ENCODE results near the gene HEXD.
"Not testable (repeated sequence)": the region's sequence is repeated elsewhere in the genome, so short reads cannot be mapped to it uniquely, and the experiment has no call there.

HEXD gene

DNA sequence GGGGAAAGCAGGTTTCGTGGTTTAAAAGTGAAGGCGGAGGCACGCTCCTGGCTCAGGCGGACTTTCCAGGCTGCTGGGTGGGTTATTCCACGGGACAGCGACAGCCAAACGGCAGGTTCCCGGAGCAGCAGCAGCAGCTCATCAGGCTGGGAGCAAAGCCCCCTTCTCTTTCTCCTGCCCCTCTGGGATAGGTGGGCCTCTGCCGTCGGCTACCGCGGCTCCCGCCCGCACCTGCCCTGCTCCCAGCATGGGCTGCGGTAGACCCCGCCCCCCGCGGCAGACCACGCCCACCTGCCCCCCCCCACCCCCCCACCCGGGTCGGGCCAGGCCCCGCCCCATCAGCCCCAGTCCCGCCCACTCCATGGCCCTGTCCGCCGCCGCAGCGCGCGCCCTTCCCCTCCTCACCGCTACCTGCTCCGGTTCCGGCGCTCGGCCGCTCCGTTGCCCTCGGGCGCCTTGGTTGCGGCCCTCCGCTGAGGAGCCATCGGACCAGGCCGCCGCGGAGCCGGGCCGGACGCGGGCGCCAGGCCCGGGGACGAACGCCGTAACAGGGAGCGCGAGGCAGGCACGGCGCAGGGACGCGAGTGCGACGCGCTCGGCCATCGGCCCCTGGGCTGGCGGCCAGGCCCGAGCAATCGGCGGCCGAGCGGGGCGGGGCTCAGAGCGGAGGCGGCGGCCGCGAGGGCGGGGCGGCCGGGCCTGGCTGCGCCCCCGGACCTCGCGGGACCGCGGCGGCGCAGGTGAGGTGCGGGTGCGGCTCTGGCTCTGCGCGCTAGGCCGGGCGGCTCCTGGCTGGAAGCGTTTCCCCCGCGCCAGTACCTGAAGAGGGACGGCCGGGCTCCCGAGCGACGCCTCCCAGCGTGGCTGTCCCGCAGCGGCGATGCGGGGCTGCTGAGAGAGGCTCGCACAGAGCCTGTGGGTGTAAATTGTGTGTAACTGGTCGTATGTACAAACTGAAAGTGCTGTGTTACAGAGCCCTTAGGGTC is at the start of gene HEXD, which contains the start of gene OGFOD3:
TSS of gene HEXD (plus strand) at position 347 of the 986 bp plus-strand sequence. CDS start 1,453 bp downstream, outside the sequence.
TSS of gene OGFOD3 (minus strand) at position 586 of the 986 bp plus-strand sequence. CDS start at position 485, 101 bp downstream.
- peak; percentile 89 to 93 (median 91) for DNase-seq

DNA sequence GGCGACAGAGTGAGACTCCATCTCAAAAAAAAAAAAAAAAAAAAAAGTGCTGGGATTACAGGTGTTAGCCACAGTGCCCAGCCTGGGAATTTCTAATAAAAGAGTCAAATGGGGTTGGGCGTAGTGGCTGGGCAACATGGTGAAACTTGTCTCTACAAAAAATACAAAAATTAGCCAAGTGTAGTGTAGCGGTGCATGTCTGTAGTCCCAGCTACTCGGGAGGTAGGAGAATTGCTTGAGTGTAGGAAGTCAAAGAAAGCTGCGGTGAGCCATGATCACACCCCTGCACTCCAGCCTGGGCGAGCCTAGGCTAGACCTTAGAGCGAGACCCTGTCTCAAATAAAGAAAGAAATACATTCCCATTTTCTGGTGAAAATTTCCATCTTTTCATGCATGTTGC is 48.9 kb upstream of the HEXD start:
- DNase-seq, result no peak

DNA sequence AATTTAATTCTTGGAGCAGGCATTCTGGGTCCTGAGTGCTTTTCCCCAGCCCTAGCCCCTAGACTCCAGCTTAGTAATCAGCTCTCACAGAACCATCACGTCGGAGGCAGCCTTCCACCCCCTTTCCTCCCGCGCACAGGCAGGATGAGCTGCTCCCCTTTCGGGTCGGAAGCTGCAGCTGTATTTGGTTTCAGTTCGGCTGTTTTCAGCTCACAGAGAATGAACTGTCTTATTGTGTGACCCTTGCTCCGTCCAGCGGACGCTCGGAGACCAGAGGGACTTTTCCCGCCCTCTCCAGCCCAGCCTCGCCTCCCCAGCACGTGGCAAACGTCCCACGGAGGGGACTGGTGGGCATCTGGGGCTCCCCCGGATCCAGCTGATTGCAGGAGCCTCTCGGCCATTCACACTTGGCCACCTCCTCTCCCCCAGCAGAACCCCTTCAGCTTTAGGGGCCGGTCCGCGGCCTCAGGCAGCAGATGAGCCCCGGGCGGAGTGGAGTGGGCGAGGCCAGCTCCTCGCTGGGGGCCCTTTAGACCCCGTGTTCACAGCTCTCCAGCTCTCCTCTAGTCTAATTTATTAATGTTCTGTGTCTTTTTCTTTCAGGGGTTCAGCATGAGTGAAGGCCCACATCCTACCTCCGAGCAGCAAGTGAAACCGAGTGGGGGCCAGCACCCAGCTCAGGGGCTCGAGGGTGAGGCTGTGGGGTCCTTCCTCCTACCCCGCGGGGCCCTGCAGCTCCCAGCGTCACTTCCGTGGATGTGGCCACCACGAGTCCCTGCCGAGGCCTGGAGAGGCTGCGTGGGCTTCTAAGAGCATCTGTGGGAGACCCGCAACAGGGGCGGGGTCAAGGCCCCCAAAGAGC is 47.4 kb upstream of the HEXD start:
- DNase-seq, result no peak

DNA sequence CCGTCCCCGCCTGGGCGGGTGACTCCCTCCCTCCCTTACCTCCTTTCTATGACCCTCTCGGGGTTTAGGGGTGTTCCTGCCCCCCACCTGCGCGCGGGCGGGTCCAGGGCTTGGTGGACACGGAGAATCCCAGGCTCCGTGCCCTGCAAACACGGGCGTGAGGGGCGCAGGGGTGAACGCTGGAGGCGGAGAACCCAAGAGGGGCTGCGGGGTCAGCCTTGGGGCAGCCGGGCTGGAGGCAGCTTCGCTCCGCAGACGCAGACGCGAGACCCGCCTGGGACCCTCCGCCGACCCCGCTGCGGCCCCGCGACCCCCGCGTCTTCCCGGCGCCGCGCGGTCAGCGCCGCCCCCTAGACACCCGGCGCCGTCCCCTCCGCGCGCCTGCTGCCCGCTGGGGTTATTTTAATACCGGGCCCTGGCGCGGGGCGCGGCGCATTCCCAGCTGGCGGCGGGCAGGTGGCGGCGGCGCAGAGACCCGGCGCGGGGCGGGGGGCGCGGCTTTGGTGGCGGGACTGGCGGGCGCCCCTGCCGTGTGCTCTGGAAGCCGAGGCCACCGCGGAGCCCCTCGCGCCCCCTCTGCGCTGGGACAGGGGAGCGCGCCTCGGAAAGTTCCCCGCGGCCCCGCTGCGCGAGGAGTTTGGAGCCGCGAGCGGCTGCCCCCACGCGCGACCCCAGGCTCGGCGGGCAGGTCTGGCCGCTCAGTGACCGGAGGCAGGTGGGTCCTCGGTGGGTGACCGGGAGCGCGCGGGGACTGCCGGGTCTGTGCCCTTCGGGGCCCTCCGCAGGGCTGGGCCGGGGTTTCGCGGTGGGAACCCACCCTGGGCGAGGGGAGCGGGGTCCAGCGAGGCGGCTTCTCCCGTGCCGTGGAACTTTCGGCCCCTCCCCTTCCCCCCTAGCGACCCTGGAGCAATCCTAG is 46.6 kb upstream of the HEXD start, which contains the start of gene UTS2R:
TSS of gene UTS2R (plus strand) at position 433 of the 916 bp plus-strand sequence. CDS start 2,560 bp downstream, outside the sequence.
- DNase-seq, result peak in 2 of 3 experiments; percentile 54 to 67

DNA sequence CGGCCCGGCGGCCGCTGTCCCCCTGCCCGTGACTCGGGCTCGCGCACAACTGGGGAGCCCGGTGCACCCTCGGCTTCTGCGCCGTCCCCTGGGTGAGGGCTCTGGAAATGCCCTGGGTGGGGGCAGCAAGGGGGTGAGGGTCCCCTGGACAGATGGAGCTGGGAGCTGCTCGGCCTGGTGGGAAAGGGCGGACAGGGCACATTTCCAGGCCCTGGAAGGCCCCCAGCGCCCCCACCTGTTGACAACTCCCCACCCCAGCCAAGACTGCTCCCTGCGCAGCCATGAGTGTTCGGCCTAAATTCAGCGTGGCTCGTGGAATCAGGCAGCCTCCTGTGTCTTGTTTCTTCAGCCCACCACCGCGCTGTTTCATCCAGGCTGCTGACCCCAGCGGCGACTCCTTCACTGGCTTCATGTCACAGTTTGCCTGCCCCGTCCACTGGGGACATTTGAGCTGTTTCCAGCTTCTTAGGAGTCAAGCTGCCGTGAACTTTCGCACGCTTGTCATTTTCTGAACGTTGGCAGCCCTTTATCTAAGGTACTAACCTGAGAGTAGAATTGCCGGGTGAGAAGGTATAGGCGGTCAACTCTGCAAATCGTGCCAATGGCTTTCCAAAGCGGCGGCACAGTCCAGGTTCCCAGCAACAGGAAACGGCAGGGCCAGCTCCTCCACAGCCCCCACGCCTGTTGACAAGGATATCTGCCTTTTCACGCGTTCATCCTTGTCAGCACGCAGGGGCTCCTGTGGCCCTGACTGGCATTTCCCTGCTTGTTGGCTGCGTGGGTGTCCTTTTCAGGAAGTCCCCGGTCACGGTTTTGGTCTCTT is 45.7 kb upstream of the HEXD start:
- DNase-seq, result no peak

DNA sequence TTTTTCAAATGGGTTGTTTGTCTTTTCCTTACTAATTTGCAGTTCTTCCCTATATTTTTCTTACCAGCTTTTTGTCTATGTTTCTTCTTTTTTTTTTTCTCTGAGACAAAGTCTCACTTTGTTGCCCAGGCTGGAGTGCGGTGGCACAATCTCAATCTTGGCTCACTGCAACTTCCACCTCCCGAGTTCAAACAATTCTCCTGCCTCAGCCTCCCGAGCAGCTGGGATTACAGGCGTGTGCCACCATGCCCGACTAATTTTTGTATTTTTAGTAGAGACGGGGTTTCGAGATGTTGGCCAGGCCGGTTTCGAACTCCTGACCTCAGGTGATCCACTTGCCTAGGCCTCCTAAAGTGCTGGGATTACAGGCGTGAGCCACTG is 45.1 kb upstream of the HEXD start:
- not testable (repeated sequence) for DNase-seq

DNA sequence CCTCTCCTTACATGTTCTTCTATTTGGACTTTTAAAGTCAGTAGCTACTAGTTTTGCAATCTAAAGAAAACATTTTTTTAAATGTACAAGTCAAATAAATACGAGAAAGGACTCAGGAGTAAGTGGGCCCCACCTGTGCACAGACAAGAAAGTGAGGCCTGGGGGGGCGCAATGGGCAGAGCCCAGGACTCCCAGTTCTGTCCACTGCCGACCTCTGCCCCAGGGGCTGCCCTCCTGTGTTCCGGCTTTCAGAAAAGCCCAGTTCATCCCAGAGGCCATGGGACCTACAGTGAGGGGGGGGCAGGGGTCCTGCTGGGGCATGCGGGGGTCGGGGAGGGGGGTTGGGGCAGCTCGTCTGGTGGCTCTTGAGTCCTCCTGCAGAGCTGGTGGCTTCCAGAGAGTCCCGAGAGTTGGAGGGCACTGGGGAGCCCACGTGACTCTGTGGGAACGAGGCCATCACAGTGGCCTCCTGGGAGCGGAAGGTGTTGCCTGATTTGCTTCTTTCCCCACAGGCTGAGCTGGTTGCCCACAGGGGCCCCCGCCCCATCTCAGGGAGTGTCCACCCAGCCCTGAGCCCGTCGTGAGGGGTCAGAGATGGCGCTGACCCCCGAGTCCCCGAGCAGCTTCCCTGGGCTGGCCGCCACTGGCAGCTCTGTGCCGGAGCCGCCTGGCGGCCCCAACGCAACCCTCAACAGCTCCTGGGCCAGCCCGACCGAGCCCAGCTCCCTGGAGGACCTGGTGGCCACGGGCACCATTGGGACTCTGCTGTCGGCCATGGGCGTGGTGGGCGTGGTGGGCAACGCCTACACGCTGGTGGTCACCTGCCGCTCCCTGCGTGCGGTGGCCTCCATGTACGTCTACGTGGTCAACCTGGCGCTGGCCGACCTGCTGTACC is 44.2 kb upstream of the HEXD start:
- no peak for DNase-seq

DNA sequence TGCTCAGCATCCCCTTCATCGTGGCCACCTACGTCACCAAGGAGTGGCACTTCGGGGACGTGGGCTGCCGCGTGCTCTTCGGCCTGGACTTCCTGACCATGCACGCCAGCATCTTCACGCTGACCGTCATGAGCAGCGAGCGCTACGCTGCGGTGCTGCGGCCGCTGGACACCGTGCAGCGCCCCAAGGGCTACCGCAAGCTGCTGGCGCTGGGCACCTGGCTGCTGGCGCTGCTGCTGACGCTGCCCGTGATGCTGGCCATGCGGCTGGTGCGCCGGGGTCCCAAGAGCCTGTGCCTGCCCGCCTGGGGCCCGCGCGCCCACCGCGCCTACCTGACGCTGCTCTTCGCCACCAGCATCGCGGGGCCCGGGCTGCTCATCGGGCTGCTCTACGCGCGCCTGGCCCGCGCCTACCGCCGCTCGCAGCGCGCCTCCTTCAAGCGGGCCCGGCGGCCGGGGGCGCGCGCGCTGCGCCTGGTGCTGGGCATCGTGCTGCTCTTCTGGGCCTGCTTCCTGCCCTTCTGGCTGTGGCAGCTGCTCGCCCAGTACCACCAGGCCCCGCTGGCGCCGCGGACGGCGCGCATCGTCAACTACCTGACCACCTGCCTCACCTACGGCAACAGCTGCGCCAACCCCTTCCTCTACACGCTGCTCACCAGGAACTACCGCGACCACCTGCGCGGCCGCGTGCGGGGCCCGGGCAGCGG is 43.4 kb upstream of the HEXD start:
- no peak for DNase-seq

DNA sequence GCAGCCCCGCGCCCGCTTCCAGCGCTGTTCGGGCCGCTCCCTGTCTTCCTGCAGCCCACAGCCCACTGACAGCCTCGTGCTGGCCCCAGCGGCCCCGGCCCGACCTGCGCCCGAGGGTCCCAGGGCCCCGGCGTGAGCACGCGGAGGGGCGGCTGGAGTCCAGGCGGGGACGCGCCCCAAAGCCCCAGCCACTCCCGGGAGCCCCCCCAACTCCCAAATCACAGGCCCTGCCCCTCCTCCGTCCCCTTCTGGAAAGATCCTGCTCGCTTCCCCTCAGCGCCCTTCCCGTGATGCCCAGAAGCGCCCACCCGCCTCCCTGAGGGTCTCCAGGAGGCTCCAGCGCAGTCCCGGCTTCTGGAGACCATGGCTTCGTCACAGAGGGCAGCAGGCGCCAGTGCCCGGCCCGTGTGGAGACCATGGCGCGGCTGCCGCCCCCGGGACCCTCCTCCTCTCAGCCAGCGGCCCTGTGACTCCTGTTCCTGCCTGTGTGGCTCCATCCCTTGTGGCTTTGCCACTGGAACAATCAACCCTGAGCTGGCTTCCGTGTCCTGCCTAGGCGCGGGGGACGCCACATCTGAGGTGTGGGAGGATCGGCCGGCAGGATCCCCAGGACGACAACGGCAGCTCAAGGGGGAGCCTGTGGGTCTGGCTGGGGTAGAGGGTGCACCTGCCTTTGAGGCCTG is 42.6 kb upstream of the HEXD start:
- DNase-seq, result no peak

DNA sequence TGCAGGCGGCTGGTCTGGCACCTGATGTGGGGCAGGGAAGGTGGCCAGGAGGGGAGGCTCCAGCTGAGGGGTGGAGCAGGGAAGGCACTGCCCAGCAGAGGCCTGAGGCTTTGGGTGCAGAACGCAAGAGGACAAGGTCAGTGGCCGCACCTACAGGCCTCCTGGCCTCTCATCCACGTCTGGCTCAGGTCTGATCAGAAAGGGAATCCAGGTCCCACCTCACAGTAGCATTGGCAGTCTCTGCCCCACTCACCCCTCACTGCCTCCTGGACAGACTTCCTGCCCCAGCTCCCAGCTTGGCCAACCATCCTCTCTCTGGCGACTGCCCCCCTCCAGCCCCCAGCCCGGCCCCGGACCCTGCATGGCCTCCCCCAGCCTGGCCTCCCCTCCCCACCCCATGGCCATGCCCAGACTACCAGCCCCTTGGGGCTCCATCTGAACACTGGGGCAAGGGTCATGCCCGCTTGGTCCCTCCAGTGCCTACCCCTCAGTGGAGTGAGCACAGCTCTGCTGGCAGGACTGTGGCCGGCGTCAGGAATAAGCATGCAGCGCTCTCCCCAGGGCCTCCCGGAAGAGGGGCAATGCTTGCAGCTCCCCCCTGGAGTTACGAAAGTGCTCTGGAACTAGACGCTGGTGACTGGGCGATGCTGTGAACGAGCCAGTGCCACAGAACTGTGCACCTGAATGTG is 42.0 kb upstream of the HEXD start:
- DNase-seq, result no peak

DNA sequence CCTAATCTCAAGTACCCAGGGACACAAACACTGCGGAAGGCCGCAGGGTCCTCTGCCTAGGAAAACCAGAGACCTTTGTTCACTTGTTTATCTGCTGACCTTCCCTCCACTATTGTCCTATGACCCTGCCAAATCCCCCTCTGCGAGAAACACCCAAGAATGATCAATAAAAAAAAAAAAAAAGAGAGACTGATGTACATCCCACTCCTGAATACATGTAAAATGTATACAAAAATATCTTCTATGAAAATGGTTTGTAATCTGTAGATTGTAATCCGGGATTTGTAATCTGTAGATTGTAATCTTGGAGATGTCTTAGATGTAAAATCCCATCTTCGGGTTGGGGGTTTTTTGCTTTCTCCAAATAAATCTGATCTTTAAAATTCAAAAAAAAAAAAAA is 40.9 kb upstream of the HEXD start:
- DNase-seq, result not testable (repeated sequence)

DNA sequence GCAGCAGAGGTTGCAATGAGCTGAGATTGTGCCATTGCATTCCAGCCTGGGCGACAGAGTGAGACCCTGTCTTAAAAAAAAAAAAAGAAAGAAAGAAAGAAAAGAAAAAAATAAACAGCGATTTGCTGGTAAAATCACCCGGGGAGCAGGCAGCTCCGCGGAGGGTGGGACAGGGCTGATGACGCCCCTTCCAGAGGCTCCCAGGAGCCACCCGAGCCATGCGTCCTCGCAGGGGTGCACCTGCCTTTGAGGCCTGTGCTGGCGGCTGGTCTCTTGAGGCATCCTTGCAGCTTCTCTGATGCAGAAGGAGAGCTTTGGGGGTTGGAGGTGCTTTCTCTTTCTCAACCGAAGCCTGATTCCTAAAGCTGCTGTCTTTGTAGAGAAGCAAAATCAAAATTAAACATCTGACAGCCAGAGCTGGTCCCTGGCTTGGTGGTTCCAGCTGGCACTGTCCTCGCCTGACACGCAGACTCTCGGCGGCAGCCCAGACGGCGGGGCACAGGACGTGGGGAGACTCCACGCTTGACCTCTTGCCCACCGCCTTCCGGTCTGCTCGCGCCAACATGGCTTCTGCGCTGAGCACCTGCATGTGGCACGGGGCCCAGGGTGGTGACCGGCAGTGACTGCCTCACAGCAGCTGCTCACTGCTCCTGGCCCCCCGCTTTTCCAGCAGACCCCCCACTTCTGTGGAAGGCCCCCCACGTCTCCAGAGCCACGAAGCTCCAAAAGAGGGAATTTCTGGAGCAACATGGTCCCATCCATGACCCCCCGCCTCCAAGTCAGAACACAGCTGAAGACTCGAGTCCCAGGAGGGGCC is 40.0 kb upstream of the HEXD start:
- no peak for DNase-seq

DNA sequence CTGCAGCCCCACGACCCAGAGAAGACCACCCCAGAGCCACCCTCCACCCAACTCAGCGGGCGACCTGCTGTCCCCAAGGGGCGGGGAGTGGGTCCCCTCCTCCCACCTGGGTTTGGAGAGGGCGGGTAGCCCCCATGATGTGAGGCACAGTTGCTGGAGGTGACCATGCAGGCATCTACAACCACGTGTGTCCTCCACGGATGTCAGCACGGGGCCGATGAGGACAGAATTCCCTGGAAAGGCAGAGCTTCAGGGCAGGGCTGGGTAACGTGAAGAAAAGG is 39.5 kb upstream of the HEXD start:
- DNase-seq, result no peak

DNA sequence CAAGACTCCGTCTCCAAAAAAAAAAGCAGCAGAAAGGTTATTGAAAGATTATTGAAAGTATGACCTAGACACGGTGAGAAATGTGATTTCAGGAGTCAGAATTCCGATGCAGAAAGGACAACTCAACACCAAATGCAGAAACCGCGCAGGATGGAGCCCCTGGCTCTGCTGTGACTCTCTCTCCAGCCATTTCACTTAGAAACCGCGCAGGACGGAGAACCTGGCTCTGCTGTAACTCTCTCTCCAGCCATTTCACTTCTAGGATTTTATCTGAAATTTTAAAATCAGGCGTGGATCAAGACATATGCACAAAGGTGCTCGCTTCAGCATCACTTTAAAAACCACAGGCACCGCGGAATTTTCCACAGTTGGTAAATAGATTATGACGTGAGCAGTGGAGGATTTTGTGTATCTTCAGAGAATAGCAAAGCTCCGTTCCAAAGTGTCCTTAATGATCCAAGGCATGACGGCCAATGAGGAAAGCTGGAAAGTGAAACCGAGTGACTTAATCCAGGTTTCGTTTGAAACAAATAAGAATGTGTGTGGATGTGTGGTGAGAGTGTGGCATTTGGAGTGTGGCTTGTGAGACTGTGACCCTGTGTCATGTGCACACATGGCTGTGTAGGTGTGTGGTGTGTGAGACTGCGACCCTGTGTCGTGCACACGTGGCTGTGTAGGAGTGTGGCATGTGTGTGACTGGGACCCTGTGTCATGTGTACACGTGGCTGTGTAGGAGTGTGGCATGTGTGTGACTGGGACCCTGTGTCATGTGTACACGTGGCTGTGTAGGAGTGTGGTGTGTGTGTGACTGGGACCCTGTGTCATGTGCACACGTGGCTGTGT is 37.1 kb upstream of the HEXD start:
- peak in 1 of 3 experiments; percentile 52 for DNase-seq

DNA sequence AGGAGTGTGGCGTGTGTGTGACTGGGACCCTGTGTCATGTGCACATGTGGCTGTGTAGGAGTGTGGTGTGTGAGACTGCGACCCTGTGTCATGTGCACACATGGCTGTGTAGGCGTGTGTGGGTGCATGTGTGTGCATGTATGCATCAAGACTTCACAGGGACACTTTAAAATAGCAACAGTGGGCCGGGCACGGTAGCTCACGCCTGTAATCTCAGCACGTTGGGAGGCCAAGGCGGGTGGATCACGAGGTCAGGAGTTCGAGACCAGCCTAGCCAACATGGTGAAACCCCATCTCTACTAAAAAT is 36.5 kb upstream of the HEXD start:
- not testable (repeated sequence) for DNase-seq

DNA sequence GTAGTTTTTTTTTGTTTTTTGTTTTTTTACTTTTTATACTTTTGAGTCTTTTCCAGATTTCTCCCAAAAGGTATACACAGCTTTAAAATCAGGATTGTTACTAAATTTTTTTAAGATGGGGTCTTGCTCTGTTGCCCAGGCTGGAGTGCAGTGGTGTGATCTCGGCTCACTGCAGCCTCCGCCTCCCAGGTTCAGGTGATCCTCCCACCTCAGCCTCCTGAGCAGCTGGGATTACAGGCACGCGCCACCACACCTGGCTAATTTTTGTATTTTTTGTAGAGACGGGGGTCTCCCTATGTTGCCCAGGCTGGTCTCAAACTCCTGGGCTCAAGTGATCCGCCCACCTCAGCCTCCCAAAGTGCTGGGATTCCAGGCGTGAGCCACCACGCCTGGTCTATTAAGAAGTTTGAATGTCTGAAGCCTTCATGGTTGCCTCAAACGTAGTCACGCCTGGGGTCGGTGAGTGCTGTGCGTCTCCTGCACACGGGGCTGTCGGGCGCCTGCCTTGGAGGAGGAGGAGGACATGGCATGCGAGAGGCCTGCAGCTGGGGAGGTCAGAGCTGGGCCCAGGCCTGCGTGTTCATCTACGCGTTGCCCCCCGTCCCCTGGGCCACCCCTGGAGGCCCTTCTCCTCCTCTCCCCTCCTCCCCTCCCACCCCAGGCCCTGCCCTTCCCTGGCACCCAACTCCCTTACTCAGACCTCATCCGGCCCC is 35.8 kb upstream of the HEXD start:
- DNase-seq, result not testable (repeated sequence)
